ENCODE data around the gene CACNA1S.

The CACNA1S gene

DNA sequence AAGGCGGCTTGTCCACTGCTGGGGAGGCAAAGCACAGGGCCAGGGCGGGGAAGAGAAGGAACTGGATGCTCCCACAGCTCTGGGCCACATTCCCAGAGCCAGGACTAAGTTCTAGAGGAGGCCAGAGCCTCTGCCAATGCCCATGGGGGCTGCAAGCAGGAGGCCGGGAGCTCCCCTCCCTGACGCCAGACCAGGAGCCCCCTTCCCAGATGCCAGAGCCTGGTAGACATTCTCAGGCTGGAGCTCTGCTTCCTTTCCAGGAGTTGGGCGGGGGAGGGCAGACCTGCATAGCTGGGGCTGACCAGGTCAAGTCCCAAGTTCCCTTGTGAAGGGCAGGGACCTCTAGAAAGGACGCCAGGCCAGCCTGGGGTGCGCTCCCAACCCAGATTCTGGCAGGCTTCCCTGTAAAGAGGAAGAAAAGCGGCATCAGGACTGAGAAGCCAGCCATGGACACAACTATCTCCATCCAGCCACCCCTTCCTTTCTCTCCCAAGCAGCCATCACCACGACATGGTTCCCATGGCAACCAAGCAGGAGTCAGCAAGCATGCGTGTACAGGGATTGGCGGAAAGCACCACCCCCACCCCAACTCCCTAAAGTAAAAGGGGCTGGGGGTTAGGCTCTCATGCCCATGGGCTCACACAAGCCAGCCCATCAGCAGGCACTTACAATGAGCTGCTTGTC lies 102.1 kb downstream of the CACNA1S start:
- no peak for DNase-seq

GRCh38 chr1:201008666-201009360 lies 103.4 kb downstream of the CACNA1S start:
- no peak for DNase-seq

DNA sequence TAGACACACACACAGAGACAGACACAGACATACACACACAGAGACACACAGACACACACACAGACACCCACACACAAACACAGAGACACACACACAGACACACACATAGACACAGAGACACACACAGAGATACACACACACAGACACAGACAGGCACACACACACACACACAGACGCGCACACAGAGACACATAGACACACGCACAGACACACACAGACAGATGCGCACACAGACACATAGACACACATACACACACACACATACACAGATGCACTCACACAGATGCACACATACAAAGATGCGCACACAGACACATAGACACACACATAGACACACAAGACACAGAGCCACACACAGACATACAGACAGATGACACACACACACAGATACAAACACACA lies 104.7 kb downstream of the CACNA1S start:
- no peak for DNase-seq

DNA sequence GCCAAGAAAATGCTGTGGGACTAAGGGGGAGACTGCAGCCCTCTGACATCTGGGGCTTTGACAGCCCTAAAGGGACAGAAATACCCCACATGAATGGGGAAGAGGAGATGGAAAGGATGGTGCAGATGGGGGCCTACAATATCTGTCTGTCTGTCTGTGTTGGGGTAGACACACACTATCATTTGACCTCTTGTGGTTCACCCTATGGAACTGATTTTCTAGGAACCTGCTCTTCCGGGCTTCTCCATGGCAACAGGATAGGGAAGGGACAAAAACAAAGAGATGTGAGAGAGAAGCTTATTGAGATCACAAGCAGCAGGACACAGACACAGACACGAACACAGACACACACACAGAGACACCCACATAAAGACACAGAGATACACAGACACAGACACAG lies 105.8 kb downstream of the CACNA1S start:
- no peak for DNase-seq

GRCh38 chr1:201004732-201005131 lies 107.5 kb downstream of the CACNA1S start:
- DNase-seq = no peak

- no peak for DNase-seq
Measured at GRCh38 chr1:201004154-201004553, 108.1 kb downstream of the CACNA1S start.

DNA sequence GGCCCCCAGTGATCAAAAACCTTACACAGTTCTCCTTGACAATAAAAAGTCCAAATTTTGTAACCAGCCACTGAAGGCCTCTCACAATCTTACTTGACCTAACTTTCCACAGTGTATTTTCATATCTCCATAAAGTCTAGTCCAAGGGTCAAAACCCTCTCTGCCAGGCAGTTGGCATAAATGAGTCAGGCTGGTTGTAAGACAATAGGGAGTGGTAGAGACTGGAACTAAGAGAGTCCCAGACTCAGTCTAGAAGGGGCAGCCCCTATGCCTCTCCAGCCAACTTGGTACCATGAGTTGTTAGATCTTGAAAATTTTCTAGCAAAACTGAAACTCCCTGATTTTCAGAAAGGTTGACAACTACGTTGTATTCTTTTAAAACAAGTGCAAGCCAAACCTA lies 109.7 kb downstream of the CACNA1S start:
- no peak for DNase-seq

DNA sequence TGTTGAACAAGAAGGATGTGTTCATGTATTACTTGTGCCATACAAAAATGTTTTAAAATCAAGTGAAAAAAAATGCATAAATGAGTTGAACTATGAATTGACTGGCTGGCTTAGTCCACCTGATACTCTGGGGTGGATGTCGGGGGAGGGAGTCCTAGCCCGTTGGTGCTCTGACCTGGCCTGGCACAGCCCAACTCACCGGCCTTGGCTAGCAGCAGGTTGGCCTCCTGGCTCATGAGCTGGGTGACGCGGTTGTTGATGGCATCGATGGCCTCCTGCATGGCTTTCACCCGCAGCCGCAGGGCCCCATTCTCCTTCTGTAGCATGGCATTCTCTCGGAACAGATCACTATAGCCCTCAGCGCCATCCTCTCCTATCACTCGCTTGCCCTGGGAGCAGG lies 110.3 kb downstream of the CACNA1S start:
- no peak for DNase-seq

- DNase-seq = no peak
Measured at GRCh38 chr1:201000391-201000790, 111.8 kb downstream of the CACNA1S start.

DNA sequence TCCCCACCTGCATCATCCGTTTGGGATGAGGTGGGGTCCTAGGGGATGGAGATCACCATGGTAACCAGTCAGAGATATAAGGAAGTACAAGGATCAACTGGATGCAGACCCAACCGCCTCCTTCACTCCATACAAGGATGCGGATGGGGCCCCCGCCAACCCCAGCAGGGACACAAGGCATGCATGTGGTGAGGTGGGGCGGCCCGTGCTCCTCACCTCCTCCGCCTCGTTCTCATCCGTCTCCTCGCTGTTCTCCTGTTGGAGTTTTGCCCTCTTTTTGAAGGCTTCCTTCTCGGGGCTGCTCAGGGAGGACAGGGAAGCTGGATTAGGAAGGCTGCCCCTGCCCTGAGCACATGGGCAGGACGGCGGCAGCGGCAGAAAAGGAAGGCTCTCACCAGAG lies 112.6 kb downstream of the CACNA1S start:
- no peak for DNase-seq

- no peak for DNase-seq
Measured at GRCh38 chr1:200998323-200998722, 113.9 kb downstream of the CACNA1S start.

GRCh38 chr1:200992382-200993048 lies 119.7 kb downstream of the CACNA1S start:
- DNase-seq = no peak

- no peak for DNase-seq
Measured at GRCh38 chr1:200991097-200991614, 121.1 kb downstream of the CACNA1S start.

- DNase-seq = no peak
Measured at GRCh38 chr1:200990114-200990513, 122.1 kb downstream of the CACNA1S start.

Measured in right kidney (tissue), 1 donor.